Smooth muscle cell of the brain vasculature (primary cell): ENCODE measurements around the gene DDX25.

Experiments
- DNase-seq: peaks from one replicate; pipeline ENCODE4 v3.0.0-alpha.2; 2012; ENCODE audit warnings: low read depth, low spot score

The DDX25 gene

DNA sequence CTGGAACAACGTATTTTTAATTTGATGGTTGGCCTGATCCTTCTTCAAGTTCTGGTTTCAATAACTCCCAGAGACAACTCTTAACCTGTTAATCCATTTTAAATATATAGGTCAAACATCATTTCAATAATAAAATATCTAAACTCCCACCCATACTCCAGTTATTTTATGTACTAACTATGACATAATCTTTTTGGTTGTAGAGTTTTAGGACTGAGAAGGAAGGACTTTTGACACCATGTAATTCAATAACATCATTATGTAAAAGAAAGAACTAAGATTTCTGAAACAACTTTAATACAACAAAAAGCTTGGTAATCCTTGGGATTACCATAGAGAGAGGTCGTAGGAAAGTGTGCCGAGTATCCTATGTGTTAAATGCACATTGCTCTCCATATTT, 73.0 kb downstream of the DDX25 start:
- no peak for DNase-seq

DNA sequence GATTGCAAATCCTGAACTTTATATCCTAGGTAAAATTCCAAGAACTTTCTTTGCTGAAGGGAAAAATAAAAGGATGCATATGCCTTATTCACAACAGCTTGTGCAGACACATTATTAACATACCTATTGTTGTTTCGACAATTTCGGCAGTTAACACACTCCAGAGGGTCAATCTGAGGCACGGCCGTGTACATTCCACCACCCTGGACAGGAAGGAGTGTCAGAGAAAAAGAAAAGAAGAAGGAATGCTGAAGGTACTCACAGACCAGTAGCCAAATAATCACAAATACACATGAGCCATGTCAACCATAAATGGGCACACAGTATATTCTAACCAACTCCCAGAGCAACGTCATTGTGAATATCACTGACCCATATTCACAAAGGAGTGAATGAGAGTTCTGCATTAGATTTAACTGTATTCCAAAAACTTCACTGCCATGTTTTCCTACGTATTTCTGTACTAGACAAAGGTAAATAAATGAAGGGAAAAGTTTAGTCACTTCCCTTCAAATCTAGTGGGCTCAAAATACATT, 73.9 kb downstream of the DDX25 start:
- no peak for DNase-seq
